ENCODE data around the gene FBL. TPM values are rescaled to one million over a fixed set of nuclear protein-coding genes. Genes with fewer than 3 reads are reported as not detected.
A peak's percentile ranks its signal among the peaks of the same experiment; 100 is the strongest.

Gene FBL
- total and polyA plus RNA-seq, 2 of the 4 experiments (the other 2 are of a cell fraction), result 259 to 446 TPM

DNA sequence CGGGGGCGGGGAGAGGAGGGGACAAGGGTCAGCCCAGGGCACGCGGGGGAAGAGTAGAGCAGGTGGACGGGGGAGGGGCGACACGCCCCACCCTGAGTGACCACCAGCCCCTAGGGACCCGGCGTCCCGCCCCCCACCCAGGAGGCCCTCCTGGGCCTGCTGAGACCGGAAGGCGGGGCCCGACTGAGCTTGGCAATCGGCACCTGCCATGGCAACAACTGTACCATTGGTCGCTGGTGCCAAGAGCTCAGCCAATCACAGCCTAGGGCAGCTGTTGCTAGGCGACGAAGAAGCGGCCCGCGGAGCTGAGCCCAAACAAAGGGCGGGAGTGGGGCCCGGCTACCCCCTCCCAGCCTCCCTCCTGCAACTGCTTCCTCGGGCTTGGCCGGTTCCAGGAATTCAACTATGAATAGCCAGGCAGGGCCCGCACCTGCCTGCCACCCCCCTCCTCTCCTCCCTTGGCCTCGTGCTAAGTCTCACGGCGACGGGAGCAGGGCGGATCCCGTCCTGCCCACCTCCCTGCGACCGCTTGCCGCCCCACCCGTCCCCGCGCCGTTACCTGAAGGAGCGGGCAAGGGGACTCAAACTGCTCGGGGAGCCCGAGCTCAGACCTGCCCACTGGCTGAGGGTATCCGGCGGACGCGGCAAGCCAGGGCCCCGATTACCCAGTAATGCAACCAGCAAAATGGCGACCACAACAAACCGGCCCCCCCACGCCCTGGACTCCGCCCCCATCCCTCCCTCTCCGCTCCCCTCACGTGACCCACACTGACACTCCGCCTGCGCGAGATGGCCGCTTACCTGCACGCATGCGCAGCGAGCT, 12.5 kb downstream of the FBL start, which contains the start of gene DYRK1B:
Gene DYRK1B, minus strand, starts transcription at position 699 of the 823 bp plus-strand sequence. CDS start 2,295 bp downstream, outside the sequence.
- ChIA-PET CTCF (interaction anchor here (1.5 to 1.6 kb wide), 2 partner anchors 9 to 41 kb away, joined by 5 to 7 read pairs; no protein-coding TSS in a partner anchor), POLR2A (ENCODE audit: unreplicated experiment) (interaction anchor here (0.6 kb wide), 1 partner anchor 295 kb away, joined by 3 read pairs; no protein-coding TSS in a partner anchor)
- BruUV-seq (replicated peaks), result no TSS peak
- Histone ChIP-seq H2AK5ac (ENCODE audit: low read depth, low read length) (peak within 1 kb of the TSS; percentile 37), H3K56ac (ENCODE audit: extremely low read depth, insufficient read depth, low read length) (no peak within 1 kb of the TSS), H3K79me1 (ENCODE audit: low read depth in 1 of 2, low read length in 2 of 2) (peaks cover 13 to 40% of the 10 kb centered on the region in 2 experiments), H2BK120ac (ENCODE audit: low read depth, low read length) (no peak within 1 kb of the TSS; the same call in 1 of the 2 replicates), H2AK9ac (replicated peaks; ENCODE audit: low read depth, low read length, poor library complexity) (peak within 1 kb of the TSS; percentile 97), H4K8ac (ENCODE audit: low read depth in 2 of 2, low read length in 2 of 2) (peak within 1 kb of the TSS; percentile 73 to 97), H2BK5ac (ENCODE audit: low read depth, low read length, poor library complexity, severe bottlenecking) (peak within 1 kb of the TSS; percentile 64), H3K14ac (replicated peaks; ENCODE audit: low read depth, low read length) (peak within 1 kb of the TSS; percentile 11), H4K5ac (ENCODE audit: low read depth, low read length) (peak within 1 kb of the TSS; percentile 77), H4K91ac (ENCODE audit: insufficient read depth, low read depth, low read length) (peak within 1 kb of the TSS; percentile 13), H3K27ac (ENCODE audit: insufficient read depth, low read length) (peak within 1 kb of the TSS; percentile 72), H3K9me3 (ENCODE audit: control insufficient read depth, insufficient read depth, low read length) (no peaks in the 10 kb centered on the region), H3K23ac (ENCODE audit: low read depth, low read length) (no peak within 1 kb of the TSS), H3K4me2 (ENCODE audit: low read depth, low read length) (peak within 1 kb of the TSS; percentile 78), H3K27me3 (ENCODE audit: control insufficient read depth, insufficient read depth, low read length) (no peaks in the 10 kb centered on the region), H3K9ac (ENCODE audit: low read depth, low read length) (peak within 1 kb of the TSS; percentile 86), H2BK20ac (ENCODE audit: low read depth, low read length) (no peak within 1 kb of the TSS), H3K4me1 (ENCODE audit: control insufficient read depth, insufficient read depth, low read length) (peaks cover 10% of the 10 kb centered on the region), H2BK15ac (ENCODE audit: low read depth, low read length) (no peak within 1 kb of the TSS), H4K20me1 (ENCODE audit: insufficient read depth, low read length) (no peaks in the 10 kb centered on the region; the same call in 1 of the 2 replicates), H3K9me1 (ENCODE audit: insufficient read depth, low read length) (peaks cover 22% of the 10 kb centered on the region), H2AFZ (replicated peaks; ENCODE audit: low read length, poor library complexity) (peak within 1 kb of the TSS; percentile 94), H3K36me3 (ENCODE audit: control insufficient read depth, insufficient read depth, low read length) (peaks cover 44% of the 10 kb centered on the region), H3K4ac (ENCODE audit: low read depth, low read length) (peak within 1 kb of the TSS; percentile 62), H3K18ac (ENCODE audit: low read depth, low read length) (no peak within 1 kb of the TSS; the same call in 1 of the 2 replicates), H3K4me3 (ENCODE audit: insufficient read depth, low read depth, low read length) (peak within 1 kb of the TSS; percentile 78)
- intact Hi-C loops (cut with micrococcal nuclease) (no loop called here), in situ Hi-C loops (cut with MboI; ENCODE audit: low sequenced_read_pairs) (loop anchor here (25.0 kb wide), 1 partner anchor 396 kb away; the partner anchor contains the start of genes RPS16 and SUPT5H), dilution Hi-C loops (cut with HindIII; ENCODE audit: low sequenced_read_pairs, unreplicated experiment) (no loop called here)
- peak; percentile 92 for ATAC-seq (ENCODE audit: low read depth)
- 9% methylated on average over 13 of the region's 59 CpGs; no CpG with 5 or more reads in 1 of the 2 experiments for WGBS, 2 experiments (ENCODE audit: extremely low coverage in 2 of 2, insufficient read length in 1 of 2)
- DNase-seq, result peak; percentile 96
- no peak for TF ChIP-seq RAD21 (IDR thresholded peaks at IDR 0.05; ENCODE audit: low read length)
- TF ChIP-seq MAFK (IDR thresholded peaks at IDR 0.05; ENCODE audit: low read depth, low read length), result no peak
- no peak for TF ChIP-seq CHD1 (IDR thresholded peaks at IDR 0.05; ENCODE audit: low read depth, low read length)
- peak; percentile 83; the same call in 1 of the 2 replicates for TF ChIP-seq MAZ (IDR thresholded peaks at IDR 0.05; ENCODE audit: borderline replicate concordance, low read depth, low read length)
- TF ChIP-seq NFE2L2 (IDR thresholded peaks at IDR 0.05; ENCODE audit: low read depth, low read length), result no peak
- peak; percentile 69 for TF ChIP-seq POLR2A (IDR thresholded peaks at IDR 0.05; ENCODE audit: low read depth, low read length)
- peak; percentile 99 for TF ChIP-seq USF2 (IDR thresholded peaks at IDR 0.05; ENCODE audit: low read depth, low read length)
- TF ChIP-seq, protein P1, sequence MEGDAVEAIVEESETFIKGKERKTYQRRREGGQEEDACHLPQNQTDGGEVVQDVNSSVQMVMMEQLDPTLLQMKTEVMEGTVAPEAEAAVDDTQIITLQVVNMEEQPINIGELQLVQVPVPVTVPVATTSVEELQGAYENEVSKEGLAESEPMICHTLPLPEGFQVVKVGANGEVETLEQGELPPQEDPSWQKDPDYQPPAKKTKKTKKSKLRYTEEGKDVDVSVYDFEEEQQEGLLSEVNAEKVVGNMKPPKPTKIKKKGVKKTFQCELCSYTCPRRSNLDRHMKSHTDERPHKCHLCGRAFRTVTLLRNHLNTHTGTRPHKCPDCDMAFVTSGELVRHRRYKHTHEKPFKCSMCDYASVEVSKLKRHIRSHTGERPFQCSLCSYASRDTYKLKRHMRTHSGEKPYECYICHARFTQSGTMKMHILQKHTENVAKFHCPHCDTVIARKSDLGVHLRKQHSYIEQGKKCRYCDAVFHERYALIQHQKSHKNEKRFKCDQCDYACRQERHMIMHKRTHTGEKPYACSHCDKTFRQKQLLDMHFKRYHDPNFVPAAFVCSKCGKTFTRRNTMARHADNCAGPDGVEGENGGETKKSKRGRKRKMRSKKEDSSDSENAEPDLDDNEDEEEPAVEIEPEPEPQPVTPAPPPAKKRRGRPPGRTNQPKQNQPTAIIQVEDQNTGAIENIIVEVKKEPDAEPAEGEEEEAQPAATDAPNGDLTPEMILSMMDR (conservative IDR thresholded peaks at IDR 0.05; ENCODE audit: low read depth, low read length), result no peak
- TF ChIP-seq, protein P2, sequence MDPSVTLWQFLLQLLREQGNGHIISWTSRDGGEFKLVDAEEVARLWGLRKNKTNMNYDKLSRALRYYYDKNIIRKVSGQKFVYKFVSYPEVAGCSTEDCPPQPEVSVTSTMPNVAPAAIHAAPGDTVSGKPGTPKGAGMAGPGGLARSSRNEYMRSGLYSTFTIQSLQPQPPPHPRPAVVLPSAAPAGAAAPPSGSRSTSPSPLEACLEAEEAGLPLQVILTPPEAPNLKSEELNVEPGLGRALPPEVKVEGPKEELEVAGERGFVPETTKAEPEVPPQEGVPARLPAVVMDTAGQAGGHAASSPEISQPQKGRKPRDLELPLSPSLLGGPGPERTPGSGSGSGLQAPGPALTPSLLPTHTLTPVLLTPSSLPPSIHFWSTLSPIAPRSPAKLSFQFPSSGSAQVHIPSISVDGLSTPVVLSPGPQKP (IDR thresholded peaks at IDR 0.05; ENCODE audit: borderline replicate concordance, low read depth, low read length), result no peak
- no peak for TF ChIP-seq CEBPB (IDR thresholded peaks at IDR 0.05; ENCODE audit: low read depth, low read length)
- no peak for TF ChIP-seq RCOR1 (IDR thresholded peaks at IDR 0.05; ENCODE audit: insufficient replicate concordance, low read length)
- peak; percentile 95 for TF ChIP-seq RFX5 (IDR thresholded peaks at IDR 0.05; ENCODE audit: low read depth, low read length)
- peak; percentile 94 for TF ChIP-seq BHLHE40 (IDR thresholded peaks at IDR 0.05; ENCODE audit: low read depth, low read length)
